HL-60 (cell line): Measurements from ENCODE around the gene KCNV2.

Experiments
- DNase-seq, 2 experiments: peaks; one replicate each; pipeline ENCODE4 v3.0.0-alpha.2; 2010 to 2020; ENCODE audit warnings: low read depth in 1 of 2, low spot score in 1 of 2
- H3K27ac ChIP-seq: fragments of 250-450 bp; sonication (Bioruptor Pico); replicated peaks from 2 replicates; pipeline ENCODE4 v1.5.1; 2020; ENCODE audit warnings: mild to moderate bottlenecking, moderate library complexity
- H3K27me3 ChIP-seq: fragments of 250-450 bp; sonication (Bioruptor Pico); 2 replicates; pipeline ENCODE4 v1.5.1; 2021; ENCODE audit warnings: mild to moderate bottlenecking, moderate library complexity; ENCODE audit not compliant: insufficient read depth, poor library complexity, severe bottlenecking
- H3K4me3 ChIP-seq: replicated peaks from 2 replicates; pipeline ENCODE4 v1.5.1; 2011; ENCODE audit warnings: mild to moderate bottlenecking, control low read depth, low read length; ENCODE audit not compliant: insufficient read depth
- GABPA ChIP-seq: IDR thresholded peaks from 2 replicates; pipeline ENCODE4 v1.6.1; 2012; ENCODE audit warnings: low read depth
- POLR2AphosphoS5 ChIP-seq: IDR thresholded peaks from 2 replicates; pipeline ENCODE4 v1.6.1; 2012; ENCODE audit warnings: low read depth
- SPI1 ChIP-seq: IDR thresholded peaks from 2 replicates; pipeline ENCODE4 v1.6.1; 2012; ENCODE audit warnings: low read depth, mild to moderate bottlenecking, borderline replicate concordance
- TF ChIP-seq, protein P1 (sequence below): IDR thresholded peaks from one replicate; pipeline ENCODE4 v1.5.1; 2011; ENCODE audit warnings: low read length, control low read depth, inconsistent platforms; ENCODE audit not compliant: insufficient read depth
- TF ChIP-seq, protein P2 (sequence below): IDR thresholded peaks from 2 replicates; pipeline ENCODE4 v1.6.1; 2012; ENCODE audit warnings: low read depth; ENCODE audit not compliant: insufficient replicate concordance

KCNV2 gene

DNA sequence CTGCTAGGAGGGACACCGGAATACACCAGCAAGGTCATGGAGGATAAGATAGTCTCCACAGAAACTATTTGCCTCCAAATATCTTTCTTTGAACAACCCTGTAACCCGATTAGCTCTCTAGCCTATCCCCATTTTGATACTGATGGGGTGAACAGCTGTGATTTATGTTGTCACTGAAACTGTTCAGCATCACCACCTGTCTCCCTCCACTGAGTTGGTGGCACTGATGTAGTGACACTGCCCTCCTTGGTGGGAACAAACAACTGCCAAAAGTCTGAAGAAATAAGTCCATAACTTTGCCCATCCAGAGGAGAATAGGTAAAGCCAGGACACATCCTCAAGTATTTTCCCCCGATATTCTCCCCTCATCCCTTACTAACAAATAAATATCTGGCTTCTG, 24.3 kb upstream of the KCNV2 start:
- TF ChIP-seq POLR2AphosphoS5 (no peak), SPI1 (no peak), GABPA (no peak)
- TF ChIP-seq, protein P1, sequence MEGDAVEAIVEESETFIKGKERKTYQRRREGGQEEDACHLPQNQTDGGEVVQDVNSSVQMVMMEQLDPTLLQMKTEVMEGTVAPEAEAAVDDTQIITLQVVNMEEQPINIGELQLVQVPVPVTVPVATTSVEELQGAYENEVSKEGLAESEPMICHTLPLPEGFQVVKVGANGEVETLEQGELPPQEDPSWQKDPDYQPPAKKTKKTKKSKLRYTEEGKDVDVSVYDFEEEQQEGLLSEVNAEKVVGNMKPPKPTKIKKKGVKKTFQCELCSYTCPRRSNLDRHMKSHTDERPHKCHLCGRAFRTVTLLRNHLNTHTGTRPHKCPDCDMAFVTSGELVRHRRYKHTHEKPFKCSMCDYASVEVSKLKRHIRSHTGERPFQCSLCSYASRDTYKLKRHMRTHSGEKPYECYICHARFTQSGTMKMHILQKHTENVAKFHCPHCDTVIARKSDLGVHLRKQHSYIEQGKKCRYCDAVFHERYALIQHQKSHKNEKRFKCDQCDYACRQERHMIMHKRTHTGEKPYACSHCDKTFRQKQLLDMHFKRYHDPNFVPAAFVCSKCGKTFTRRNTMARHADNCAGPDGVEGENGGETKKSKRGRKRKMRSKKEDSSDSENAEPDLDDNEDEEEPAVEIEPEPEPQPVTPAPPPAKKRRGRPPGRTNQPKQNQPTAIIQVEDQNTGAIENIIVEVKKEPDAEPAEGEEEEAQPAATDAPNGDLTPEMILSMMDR: no peak
- TF ChIP-seq, protein P2, sequence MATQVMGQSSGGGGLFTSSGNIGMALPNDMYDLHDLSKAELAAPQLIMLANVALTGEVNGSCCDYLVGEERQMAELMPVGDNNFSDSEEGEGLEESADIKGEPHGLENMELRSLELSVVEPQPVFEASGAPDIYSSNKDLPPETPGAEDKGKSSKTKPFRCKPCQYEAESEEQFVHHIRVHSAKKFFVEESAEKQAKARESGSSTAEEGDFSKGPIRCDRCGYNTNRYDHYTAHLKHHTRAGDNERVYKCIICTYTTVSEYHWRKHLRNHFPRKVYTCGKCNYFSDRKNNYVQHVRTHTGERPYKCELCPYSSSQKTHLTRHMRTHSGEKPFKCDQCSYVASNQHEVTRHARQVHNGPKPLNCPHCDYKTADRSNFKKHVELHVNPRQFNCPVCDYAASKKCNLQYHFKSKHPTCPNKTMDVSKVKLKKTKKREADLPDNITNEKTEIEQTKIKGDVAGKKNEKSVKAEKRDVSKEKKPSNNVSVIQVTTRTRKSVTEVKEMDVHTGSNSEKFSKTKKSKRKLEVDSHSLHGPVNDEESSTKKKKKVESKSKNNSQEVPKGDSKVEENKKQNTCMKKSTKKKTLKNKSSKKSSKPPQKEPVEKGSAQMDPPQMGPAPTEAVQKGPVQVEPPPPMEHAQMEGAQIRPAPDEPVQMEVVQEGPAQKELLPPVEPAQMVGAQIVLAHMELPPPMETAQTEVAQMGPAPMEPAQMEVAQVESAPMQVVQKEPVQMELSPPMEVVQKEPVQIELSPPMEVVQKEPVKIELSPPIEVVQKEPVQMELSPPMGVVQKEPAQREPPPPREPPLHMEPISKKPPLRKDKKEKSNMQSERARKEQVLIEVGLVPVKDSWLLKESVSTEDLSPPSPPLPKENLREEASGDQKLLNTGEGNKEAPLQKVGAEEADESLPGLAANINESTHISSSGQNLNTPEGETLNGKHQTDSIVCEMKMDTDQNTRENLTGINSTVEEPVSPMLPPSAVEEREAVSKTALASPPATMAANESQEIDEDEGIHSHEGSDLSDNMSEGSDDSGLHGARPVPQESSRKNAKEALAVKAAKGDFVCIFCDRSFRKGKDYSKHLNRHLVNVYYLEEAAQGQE: no peak
- Histone ChIP-seq H3K27me3 (no peaks in the 10 kb centered on the region), H3K27ac (no peak overlapping the region), H3K4me3 (no peak overlapping the region)
- DNase-seq: no peak

DNA sequence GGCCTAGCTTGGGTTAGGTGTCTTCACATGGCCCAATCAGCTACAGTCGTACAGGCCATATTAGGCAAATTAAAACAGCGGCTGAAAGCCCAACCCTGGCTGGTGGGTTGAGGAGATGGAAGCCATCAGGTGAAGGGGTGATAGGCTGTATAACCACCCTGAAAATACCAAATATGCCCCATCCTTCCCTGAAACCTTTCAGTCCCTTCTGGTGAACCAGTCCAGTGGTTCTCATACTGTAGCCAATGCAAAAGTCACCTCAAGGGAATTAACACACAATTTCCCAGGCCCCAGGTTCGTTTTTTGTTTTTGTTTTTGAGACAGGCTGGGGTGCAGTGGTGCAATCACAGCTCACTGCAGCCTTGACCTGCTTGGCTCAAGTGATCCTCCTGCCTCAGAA, 19.8 kb upstream of the KCNV2 start:
- no peak for DNase-seq

DNA sequence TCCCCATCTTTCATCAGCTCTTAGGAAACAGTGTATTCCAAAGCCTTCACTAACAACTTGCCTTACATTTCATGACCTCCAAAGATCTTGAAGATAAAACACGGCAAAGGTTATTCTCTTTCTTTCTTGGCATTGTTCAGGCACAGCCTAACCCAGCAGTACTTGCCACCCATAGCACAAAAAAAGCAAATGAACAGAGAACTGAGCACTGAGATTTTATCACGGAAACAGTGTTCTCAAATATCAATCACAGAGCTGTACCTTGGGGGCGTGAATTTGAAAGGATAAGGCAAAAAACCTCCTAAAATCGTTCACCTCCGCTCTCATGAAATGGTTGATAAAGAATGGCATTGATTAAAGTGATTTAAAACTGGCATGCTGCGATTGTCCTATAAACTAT, 16.9 kb upstream of the KCNV2 start:
- no peak overlapping the region for H3K27ac ChIP-seq
- no peak overlapping the region for H3K4me3 ChIP-seq
- TF ChIP-seq, protein P1: no peak
- TF ChIP-seq SPI1 (no peak), POLR2AphosphoS5 (no peak), GABPA (no peak)
- TF ChIP-seq, protein P2: no peak
- DNase-seq: no peak
- no peaks in the 10 kb centered on the region for H3K27me3 ChIP-seq

More for the DNA sequence above, 19.8 kb upstream of the KCNV2 start:
- no peak overlapping the region for H3K4me3 ChIP-seq
- TF ChIP-seq POLR2AphosphoS5 (no peak), GABPA (no peak), SPI1 (no peak)
- TF ChIP-seq, protein P1: no peak
- TF ChIP-seq, protein P2: no peak
- no peak overlapping the region for H3K27ac ChIP-seq
- H3K27me3 ChIP-seq: no peaks in the 10 kb centered on the region
